ENCODE data around the gene TSPAN9. TPM values are rescaled to one million over a fixed set of nuclear protein-coding genes. Genes with fewer than 3 reads are reported as not detected.

TSPAN9 gene
- total RNA-seq, 8 experiments from 2014 or later: 7.9 to 35.6 (median 13.5) TPM

DNA sequence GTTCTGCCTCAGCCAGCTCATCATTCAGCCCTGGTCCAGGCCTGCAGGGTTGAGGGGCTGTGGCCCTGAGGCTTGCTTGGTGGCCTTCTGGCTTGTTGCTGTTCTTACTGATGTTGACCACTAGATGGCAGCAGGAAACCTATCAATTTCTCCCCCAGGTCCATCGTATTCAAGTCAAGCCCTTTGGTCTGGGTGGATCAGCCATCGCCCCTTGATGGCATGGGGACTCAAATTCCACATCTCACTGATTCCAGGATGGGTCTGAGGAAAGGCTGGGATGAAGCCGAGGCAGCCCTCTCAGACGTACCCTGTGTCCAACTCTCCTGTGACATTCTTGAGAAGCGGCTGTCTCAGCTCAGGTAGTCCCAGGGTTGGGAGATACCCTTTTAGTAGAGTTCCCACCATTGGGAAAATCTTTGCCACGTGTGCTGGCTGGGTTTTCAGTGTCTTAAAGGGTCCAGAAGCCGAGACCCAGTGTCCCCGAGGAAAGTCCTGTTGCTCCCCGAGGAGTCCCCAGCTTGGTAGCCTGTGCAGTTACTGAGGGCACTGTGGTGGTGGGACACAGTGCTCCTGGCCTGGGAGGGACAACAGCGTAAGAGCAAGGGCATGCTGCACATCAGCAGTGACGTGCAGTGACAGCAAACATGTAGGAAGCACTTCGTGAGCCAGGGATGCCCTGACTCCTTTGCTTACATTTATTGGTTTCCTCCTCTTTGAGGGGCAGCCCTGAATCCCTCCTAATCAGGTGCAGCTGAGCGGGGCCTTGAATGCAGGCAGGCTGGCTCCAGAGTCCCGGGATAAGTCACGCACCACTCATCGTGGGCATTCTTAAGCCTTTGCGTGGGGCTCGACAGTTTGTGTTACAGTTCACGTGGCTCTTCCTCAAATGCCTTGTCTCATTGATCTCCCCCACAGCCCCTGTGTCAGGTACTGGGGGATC is 58.6 kb downstream of the TSPAN9 start:
- Histone ChIP-seq H3K4me3 (no peak overlapping the region), H3K4me1 (replicated peaks in 1 of 2) (peaks cover 20 to 25% of the 10 kb centered on the region in 2 donors), H3K27ac (no peak overlapping the region)
- in situ Hi-C loops (cut with MboI; ENCODE audit: low pct_unique_long_range_greater_than_20kb in 2 of 9, low sequenced_read_pairs in 9 of 9, unreplicated experiment in 9 of 9): loop anchor here in 8 of 9 experiments (5.0 to 25.0 kb wide), 5 partner anchors 69 to 677 kb away; no protein-coding TSS in a partner anchor
- 0 to 64% (median 56%) methylated on average over 1 to 4 of the region's 19 CpGs; no CpG with 5 or more reads in 6 of the 10 experiments for WGBS, 10 experiments
- ATAC-seq (replicated peaks in 6 of 8): peak; percentile 50 to 85 (median 63)

GRCh38 chr12:3136641-3137267 is 59.6 kb downstream of the TSPAN9 start:
- H3K27ac ChIP-seq: peak overlapping the region; percentile 58 to 78
- no peak for ATAC-seq (replicated peaks in 6 of 8)
- peaks cover 20 to 25% of the 10 kb centered on the region in 2 donors for H3K4me1 ChIP-seq (replicated peaks in 1 of 2)
- H3K4me3 ChIP-seq: no peak overlapping the region
- WGBS, 10 experiments: 80 to 100% methylated on average over 2 to 4 of the region's 12 CpGs; no CpG with 5 or more reads in 8 of the 10 experiments
- in situ Hi-C loops (cut with MboI; ENCODE audit: low pct_unique_long_range_greater_than_20kb in 2 of 9, low sequenced_read_pairs in 9 of 9, unreplicated experiment in 9 of 9): loop anchor here in 8 of 9 experiments (5.0 to 25.0 kb wide), 5 partner anchors 68 to 676 kb away; no protein-coding TSS in a partner anchor

DNA sequence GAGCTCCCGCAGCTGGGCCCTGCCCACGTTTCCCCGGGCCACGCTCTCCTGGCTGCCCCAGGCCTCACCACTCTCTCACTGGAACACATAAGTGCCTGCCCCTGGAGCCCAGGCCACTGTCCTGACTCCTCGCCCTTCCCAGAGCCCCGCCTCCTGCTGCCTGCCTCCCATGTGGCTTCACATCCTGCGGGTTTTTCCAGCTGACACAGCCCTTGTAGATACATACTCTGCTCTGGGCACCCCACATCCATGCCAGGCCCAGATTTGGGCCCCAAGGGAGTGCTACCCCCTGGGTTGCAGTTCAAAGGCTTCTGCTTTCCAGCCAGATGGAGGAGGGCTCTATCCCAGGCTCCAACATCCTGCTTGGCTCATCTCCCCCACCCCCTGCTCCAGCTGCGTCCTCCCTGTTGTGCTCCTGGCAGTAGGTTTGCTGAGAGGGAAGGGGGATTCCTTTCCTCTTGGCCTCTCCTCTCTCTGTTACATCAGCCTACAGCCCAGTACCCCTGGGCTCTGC is 60.1 kb downstream of the TSPAN9 start:
- Histone ChIP-seq H3K4me1 (replicated peaks in 1 of 2) (peaks cover 22 to 28% of the 10 kb centered on the region in 2 donors), H3K27ac (peak overlapping the region; percentile 58 to 78), H3K4me3 (no peak overlapping the region)
- in situ Hi-C loops (cut with MboI; ENCODE audit: low pct_unique_long_range_greater_than_20kb in 2 of 9, low sequenced_read_pairs in 9 of 9, unreplicated experiment in 9 of 9): loop anchor here in 8 of 9 experiments (5.0 to 25.0 kb wide), 5 partner anchors 67 to 675 kb away; no protein-coding TSS in a partner anchor
- ATAC-seq (replicated peaks in 6 of 8): peak; percentile 39 to 93 (median 84)
- WGBS, 10 experiments: 60 to 75% (median 69%) methylated on average over 3 to 8 of the region's 8 CpGs; no CpG with 5 or more reads in 7 of the 10 experiments

DNA sequence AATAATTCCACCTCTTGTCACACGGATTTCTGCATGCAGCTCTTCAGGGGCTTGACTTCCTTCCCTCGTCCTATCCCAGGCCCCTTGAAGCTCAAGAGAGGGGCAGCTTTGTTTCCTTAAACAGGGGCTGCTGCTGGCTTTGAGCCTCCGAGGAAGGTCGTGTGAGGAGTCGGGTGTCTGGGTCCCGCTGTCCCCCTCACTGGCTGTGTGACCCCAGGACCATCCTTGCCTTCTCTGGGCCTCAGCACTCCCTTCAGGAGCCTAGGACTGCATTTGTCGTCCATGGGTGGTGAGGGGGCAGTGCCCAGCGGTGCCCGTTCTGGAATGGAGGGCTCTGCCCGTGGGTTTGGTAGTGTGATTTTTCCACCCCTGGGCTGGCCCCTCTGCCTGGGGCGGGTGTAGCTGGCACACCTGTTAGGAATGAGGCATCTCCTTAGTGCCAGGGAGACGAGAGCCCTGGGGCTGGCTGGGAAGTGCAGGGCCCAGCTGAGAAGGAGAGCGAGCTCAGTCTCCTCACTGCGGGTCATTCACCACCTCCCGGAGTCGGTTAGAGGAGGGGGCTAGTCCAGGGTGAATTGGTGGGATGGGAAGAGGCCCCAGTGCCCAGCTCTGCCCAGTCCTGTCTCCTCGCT is 60.8 kb downstream of the TSPAN9 start:
- 66 to 80% (median 78%) methylated on average over 1 to 9 of the region's 17 CpGs; no CpG with 5 or more reads in 6 of the 10 experiments for WGBS, 10 experiments
- in situ Hi-C loops (cut with MboI; ENCODE audit: low pct_unique_long_range_greater_than_20kb in 2 of 9, low sequenced_read_pairs in 9 of 9, unreplicated experiment in 9 of 9): loop anchor here in 8 of 9 experiments (5.0 to 25.0 kb wide), 5 partner anchors 67 to 674 kb away; no protein-coding TSS in a partner anchor
- Histone ChIP-seq H3K4me1 (replicated peaks in 1 of 2) (peaks cover 22 to 30% of the 10 kb centered on the region in 2 donors), H3K4me3 (no peak overlapping the region), H3K27ac (peak overlapping the region; percentile 58 to 78)
- no peak for ATAC-seq (replicated peaks in 6 of 8)

GRCh38 chr12:3138941-3139511 is 61.8 kb downstream of the TSPAN9 start:
- WGBS, 10 experiments: 92% methylated on average over 2 of the region's 11 CpGs; no CpG with 5 or more reads in 9 of the 10 experiments
- Histone ChIP-seq H3K4me3 (no peak overlapping the region), H3K4me1 (replicated peaks in 1 of 2) (peaks cover 22 to 30% of the 10 kb centered on the region in 2 donors), H3K27ac (no peak overlapping the region)
- in situ Hi-C loops (cut with MboI; ENCODE audit: low pct_unique_long_range_greater_than_20kb in 2 of 9, low sequenced_read_pairs in 9 of 9, unreplicated experiment in 9 of 9): loop anchor here in 8 of 9 experiments (5.0 to 25.0 kb wide), 5 partner anchors 66 to 673 kb away; no protein-coding TSS in a partner anchor
- ATAC-seq (replicated peaks in 6 of 8): peak in 2 of 8 experiments; percentile 16 to 35

GRCh38 chr12:3139760-3140159 is 62.6 kb downstream of the TSPAN9 start:
- Histone ChIP-seq H3K27ac (no peak overlapping the region), H3K4me1 (replicated peaks in 1 of 2) (peaks cover 24 to 30% of the 10 kb centered on the region in 2 donors), H3K4me3 (no peak overlapping the region)
- WGBS, 10 experiments: 33 to 100% (median 71%) methylated on average over 1 to 4 of the region's 9 CpGs; no CpG with 5 or more reads in 5 of the 10 experiments
- ATAC-seq (replicated peaks in 6 of 8): no peak
- in situ Hi-C loops (cut with MboI; ENCODE audit: low pct_unique_long_range_greater_than_20kb in 2 of 9, low sequenced_read_pairs in 9 of 9, unreplicated experiment in 9 of 9): loop anchor here in 8 of 9 experiments (5.0 to 25.0 kb wide), 5 partner anchors 65 to 673 kb away; no protein-coding TSS in a partner anchor

DNA sequence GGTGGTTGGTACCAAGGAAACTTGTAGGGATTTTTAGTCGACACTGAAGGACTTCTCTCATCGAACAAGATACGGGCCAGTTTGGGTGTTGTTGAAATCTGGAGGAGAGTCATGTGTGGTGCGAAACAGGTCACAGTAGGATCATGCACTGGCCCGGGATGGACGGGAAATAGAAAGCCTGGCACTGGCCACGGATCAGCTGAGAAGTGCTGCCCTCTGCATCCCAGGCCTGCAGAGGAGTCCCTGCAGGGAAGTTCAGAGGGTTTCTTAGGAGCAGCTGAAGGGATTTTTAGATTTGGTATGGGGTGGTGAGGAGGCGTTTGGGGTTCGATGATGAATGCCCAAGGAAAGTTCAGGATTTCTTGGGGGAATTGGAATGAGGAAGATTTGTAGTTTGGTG is 63.1 kb downstream of the TSPAN9 start:
- no peak overlapping the region for H3K4me3 ChIP-seq
- WGBS, 10 experiments: 77 to 100% (median 90%) methylated on average over 2 to 9 of the region's 9 CpGs; no CpG with 5 or more reads in 3 of the 10 experiments
- H3K4me1 ChIP-seq (replicated peaks in 1 of 2): peaks cover 27 to 30% of the 10 kb centered on the region in 2 donors
- in situ Hi-C loops (cut with MboI; ENCODE audit: low pct_unique_long_range_greater_than_20kb in 2 of 9, low sequenced_read_pairs in 9 of 9, unreplicated experiment in 9 of 9): loop anchor here in 2 of 9 experiments (25.0 kb wide), 2 partner anchors 122 to 672 kb away; no protein-coding TSS in a partner anchor
- no peak overlapping the region for H3K27ac ChIP-seq
- no peak for ATAC-seq (replicated peaks in 6 of 8)

- Histone ChIP-seq H3K4me1 (replicated peaks in 1 of 2) (peaks cover 27% of the 10 kb centered on the region in 2 donors), H3K27ac (no peak overlapping the region), H3K4me3 (no peak overlapping the region)
- WGBS, 10 experiments: 73 to 100% (median 82%) methylated on average over 1 to 12 of the region's 25 CpGs; no CpG with 5 or more reads in 2 of the 10 experiments
- ATAC-seq (replicated peaks in 6 of 8): no peak
- in situ Hi-C loops (cut with MboI; ENCODE audit: low pct_unique_long_range_greater_than_20kb in 2 of 9, low sequenced_read_pairs in 9 of 9, unreplicated experiment in 9 of 9): loop anchor here in 2 of 9 experiments (25.0 kb wide), 2 partner anchors 121 to 671 kb away; no protein-coding TSS in a partner anchor
These were observed 64.5 kb downstream of the TSPAN9 start for GRCh38 chr12:3141339-3142321.

- H3K27ac ChIP-seq: no peak overlapping the region
- H3K4me1 ChIP-seq (replicated peaks in 1 of 2): peaks cover 20 to 21% of the 10 kb centered on the region in 2 donors
- no peak for ATAC-seq (replicated peaks in 6 of 8)
- H3K4me3 ChIP-seq: no peak overlapping the region
- WGBS, 10 experiments: 90 to 96% (median 94%) methylated on average over 2 to 5 of the region's 14 CpGs; no CpG with 5 or more reads in 6 of the 10 experiments
- in situ Hi-C loops (cut with MboI; ENCODE audit: low pct_unique_long_range_greater_than_20kb in 2 of 9, low sequenced_read_pairs in 9 of 9, unreplicated experiment in 9 of 9): loop anchor here in 2 of 9 experiments (25.0 kb wide), 2 partner anchors 120 to 670 kb away; no protein-coding TSS in a partner anchor
These were observed 65.2 kb downstream of the TSPAN9 start for GRCh38 chr12:3142386-3142785.

- Histone ChIP-seq H3K4me1 (replicated peaks in 1 of 2) (peaks cover 12 to 13% of the 10 kb centered on the region in 2 donors), H3K27ac (no peak overlapping the region), H3K4me3 (no peak overlapping the region)
- WGBS, 10 experiments: 75 to 100% (median 93%) methylated on average over 2 to 4 of the region's 7 CpGs; no CpG with 5 or more reads in 4 of the 10 experiments
- in situ Hi-C loops (cut with MboI; ENCODE audit: low pct_unique_long_range_greater_than_20kb in 2 of 9, low sequenced_read_pairs in 9 of 9, unreplicated experiment in 9 of 9): loop anchor here in 2 of 9 experiments (25.0 kb wide), 2 partner anchors 118 to 668 kb away; no protein-coding TSS in a partner anchor
- no peak for ATAC-seq (replicated peaks in 6 of 8)
These were observed 67.3 kb downstream of the TSPAN9 start for GRCh38 chr12:3144495-3144894.

Measured in motor neuron (in vitro differentiated cells).